Eye (tissue), 1 donor: ENCODE results near the gene DLX4.

Experiments
- DNase-seq: peaks from one replicate; pipeline ENCODE4 v3.0.0-alpha.2; 2015

The DLX4 gene

GRCh38 chr17:50021681-50022370 lies 52.8 kb downstream of the DLX4 start:
- DNase-seq: no peak

DNA sequence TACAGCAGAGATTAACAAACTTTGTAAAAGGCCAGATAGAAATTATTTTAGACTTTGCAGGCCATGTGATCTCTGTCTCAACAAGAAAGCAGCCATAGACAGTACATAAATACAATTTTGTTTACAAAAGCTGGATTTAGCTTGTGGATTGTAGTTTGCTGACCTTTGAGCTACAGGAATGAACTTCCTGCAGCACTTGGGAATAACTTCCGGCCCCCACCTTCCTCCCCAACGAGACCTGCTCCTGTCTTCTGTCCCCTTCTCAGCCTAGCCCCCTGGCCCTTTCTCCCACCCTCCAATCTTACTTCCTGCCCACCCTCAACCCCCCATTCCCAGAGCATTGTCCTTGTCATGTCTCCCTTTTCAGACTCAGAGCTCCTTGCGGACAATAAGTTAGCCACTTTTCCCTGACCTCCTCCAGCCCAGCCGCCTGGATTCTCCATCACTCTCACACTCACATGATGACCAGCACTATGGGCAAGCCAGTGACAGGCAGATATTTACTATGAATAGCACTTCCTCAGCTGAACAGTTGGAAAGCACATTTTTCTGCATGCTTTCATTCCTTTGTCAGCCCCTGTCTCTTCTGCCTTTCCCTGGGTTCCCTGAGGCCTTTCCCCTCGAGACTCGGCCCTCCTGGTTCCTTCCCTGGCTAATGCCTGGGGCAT lies 53.6 kb downstream of the DLX4 start:
- DNase-seq: no peak

DNA sequence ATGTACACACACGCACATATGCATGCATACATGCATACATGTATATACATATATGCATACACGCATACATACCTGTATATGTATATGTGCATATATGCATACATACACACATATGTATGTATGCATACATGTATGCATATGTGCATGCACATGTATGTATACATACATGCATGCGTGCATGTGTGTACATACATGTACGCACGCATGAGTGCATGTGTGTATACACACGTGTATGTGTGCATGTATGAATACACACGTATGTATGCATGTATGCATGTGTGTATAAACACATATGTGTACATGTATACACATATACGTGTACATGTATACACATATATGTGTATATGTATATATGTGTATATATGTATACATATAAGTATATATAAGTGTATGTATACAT lies 54.5 kb downstream of the DLX4 start:
- DNase-seq: no peak
